ENCODE results near the gene CENPT.
A peak's percentile ranks its signal among the peaks of the same experiment; 100 is the strongest.

The CENPT gene

DNA sequence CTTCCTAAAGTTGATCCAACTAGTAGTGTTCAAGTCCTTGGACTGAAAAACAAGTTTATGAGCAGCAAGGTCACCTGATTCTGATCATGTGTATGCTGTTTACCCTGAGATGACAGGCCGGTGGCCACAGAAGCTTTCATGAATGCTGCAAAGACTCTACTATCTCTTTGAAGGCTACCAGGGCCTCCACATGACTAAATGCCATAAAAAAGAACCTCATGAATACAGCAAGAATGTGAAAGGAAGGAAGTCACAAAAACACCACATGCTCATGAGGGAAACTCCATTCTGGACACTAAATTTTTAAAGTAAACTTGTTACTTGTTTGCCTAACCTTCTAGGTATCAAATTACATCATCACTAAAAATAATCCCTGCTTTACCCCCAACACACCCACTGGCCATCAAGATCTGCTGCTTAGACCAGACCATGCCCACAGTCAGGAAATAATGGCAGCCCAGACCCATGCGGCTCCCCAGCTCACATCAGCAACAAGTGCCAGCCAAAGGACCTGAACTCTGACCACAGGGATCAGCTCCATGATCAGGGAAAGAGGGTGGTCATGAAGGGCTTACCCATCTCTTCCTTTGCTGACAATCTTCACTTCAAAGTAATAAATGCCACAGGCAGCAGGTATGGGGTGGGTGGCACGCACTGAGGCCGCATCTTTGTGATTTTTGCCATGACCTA, 42.5 kb downstream of the CENPT start:
- no peak for DNase-seq (ENCODE audit: low read depth)
- TF ChIP-seq, protein P1, sequence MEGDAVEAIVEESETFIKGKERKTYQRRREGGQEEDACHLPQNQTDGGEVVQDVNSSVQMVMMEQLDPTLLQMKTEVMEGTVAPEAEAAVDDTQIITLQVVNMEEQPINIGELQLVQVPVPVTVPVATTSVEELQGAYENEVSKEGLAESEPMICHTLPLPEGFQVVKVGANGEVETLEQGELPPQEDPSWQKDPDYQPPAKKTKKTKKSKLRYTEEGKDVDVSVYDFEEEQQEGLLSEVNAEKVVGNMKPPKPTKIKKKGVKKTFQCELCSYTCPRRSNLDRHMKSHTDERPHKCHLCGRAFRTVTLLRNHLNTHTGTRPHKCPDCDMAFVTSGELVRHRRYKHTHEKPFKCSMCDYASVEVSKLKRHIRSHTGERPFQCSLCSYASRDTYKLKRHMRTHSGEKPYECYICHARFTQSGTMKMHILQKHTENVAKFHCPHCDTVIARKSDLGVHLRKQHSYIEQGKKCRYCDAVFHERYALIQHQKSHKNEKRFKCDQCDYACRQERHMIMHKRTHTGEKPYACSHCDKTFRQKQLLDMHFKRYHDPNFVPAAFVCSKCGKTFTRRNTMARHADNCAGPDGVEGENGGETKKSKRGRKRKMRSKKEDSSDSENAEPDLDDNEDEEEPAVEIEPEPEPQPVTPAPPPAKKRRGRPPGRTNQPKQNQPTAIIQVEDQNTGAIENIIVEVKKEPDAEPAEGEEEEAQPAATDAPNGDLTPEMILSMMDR (conservative IDR thresholded peaks at IDR 0.05; ENCODE audit: low read depth, low read length): no peak
- peak overlapping the region; percentile 92 for H3K4me3 ChIP-seq (ENCODE audit: low read depth, low read length)

DNA sequence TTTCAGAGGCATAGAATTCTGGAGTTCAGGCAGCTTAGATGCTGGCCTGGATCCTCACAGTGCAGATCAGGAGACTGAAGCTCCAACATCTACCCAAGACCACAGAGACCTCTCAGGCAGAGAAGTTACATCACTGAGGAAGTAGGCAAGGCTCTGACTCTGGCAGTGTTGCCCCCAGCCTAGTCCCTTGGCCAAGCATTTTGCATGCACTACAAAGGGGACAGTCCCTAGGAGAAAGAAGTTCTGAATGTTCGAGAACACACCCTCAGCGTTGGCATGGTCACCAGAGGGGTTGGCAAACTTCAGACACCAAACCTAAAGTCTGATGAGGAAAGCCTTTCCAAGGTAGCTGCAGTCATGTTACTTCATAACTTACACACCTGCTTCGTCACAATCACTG, 43.6 kb downstream of the CENPT start:
- H3K4me3 ChIP-seq (ENCODE audit: low read depth, low read length): no peak overlapping the region
- TF ChIP-seq, protein P1 (conservative IDR thresholded peaks at IDR 0.05; ENCODE audit: low read depth, low read length): no peak
- no peak for DNase-seq (ENCODE audit: low read depth)

DNA sequence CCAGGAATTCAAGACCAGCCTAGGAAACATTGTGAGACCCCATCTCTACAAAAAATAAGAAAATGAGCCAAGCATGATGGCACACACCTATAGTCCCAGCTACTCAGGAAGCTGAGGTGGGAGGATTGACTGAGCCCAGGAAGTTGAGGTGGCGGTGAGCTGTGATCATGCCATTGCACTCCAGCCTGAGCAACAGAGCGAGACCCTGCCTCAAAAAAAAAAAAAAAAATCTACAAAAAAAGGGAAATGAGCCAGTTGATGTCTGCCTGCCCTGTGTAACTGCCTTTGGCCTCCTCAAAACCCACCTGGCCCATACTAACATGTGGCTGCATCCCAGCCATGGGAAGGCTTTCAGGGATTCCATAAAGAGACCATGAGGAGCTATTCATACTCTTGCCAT, 45.6 kb downstream of the CENPT start:
- no peak for DNase-seq (ENCODE audit: low read depth)
- no peak overlapping the region for H3K4me3 ChIP-seq (ENCODE audit: low read depth, low read length)
- TF ChIP-seq, protein P1 (conservative IDR thresholded peaks at IDR 0.05; ENCODE audit: low read depth, low read length): no peak

DNA sequence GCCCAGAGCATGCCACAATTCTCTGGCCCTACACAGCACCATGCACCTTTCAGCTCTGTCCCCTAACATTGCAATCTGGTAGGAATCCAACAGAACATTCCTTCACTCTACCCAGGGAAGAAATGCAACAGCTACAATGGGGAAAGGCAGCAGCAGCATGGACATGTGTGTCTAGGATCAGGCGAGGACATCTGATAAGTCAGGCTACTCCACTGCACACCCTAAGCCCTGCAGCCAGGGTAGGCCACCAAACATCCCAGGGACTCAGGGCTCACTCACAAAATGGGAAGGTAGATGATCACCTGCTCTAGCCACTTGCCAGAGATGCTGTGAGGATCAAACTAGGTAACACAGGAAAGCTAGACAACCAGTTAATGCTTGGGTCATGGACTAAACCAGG, 46.3 kb downstream of the CENPT start:
- DNase-seq (ENCODE audit: low read depth): no peak
- TF ChIP-seq, protein P1 (conservative IDR thresholded peaks at IDR 0.05; ENCODE audit: low read depth, low read length): no peak
- no peak overlapping the region for H3K4me3 ChIP-seq (ENCODE audit: low read depth, low read length)

DNA sequence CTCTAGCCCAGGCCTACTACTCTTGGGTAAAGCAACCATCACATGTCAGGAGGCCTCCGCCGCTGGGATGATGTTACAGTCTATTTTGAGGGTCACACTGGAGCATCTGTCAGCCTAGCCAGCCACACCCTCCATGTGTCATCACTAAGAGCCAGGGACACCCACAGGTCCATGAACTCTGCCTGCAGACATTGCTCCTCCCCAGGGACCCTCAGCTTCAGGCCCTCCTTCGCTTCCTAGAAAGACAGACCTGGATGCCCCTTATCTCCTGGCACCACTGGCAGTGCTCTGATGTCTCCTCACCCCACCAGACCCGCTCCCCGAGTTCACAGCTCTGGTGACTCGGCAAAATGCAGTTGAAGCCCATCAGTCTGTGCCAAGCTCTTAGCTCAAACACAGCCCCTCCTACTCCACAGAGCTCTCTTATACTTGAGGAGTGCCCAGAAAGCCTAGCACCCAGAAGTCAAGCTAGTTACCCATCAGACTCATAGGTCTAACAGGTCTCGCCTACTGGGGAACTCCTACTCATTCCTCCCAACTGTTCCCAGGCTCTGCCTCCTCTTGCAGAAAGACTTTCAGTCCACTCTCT, 47.1 kb downstream of the CENPT start:
- no peak overlapping the region for H3K4me3 ChIP-seq (ENCODE audit: low read depth, low read length)
- DNase-seq (ENCODE audit: low read depth): no peak
- TF ChIP-seq, protein P1 (conservative IDR thresholded peaks at IDR 0.05; ENCODE audit: low read depth, low read length): no peak

DNA sequence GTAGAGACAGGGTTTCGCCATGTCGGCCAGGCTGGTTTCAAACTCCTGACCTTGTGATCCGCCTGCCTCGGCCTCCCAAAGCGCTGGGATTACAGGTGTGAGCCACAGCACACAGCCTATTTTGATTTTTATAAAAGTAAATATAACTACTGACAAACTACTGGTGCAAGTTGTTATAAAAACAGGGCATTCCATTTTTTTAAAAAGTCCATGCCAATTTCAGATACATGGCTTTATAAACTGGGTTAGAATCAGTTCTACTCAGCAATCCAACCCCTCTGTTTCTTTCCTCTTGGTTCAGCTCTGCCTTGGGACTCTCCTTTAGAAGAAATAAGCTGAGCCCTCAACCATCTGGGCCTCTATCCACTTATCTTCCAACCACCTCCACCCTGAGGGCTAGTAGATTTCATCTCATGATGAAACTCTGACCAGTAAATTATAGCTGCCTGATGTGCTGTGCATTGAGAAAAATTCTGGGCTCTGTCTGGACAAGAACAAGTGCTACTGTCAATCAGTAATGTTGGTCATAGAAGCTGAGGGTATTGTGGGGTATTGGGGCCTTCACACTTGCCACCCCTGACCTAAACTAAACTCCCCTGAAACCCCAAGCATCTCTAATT, 51.3 kb downstream of the CENPT start:
- no peak overlapping the region for H3K4me3 ChIP-seq (ENCODE audit: low read depth, low read length)
- DNase-seq (ENCODE audit: low read depth): no peak
- TF ChIP-seq, protein P1 (conservative IDR thresholded peaks at IDR 0.05; ENCODE audit: low read depth, low read length): no peak
